ENCODE measurements around the gene MAP3K3. TPM values are rescaled to one million over a fixed set of nuclear protein-coding genes. Genes with fewer than 3 reads are reported as not detected.
"Not testable (repeated sequence)": the region's sequence is repeated elsewhere in the genome, so short reads cannot be mapped to it uniquely, and the experiment has no call there.

MAP3K3 gene

DNA sequence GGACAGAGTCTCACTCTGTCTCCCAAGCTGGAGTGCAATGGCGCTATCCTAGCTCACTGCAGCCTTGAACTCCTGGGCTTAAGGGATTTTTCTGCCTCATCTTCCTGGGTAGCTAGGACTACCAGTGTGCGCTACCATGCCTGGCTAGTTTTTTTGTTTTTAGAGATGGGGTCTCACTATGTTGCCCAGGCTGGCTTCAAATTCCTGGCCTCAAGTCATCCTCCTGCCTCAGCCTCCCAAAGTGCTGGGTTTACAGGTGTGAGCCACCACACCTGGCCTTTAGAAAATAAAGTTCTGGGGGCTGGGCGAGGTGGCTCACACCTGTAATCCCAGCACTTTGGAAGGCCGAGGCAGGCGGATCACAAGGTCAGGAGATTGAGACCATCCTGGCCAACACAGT lies 98.0 kb downstream of the MAP3K3 start:
- H3K9ac ChIP-seq (ENCODE audit: low read depth, low read length); H3K9me3 ChIP-seq (replicated peaks; ENCODE audit: low read length); H3K4me1 ChIP-seq (ENCODE audit: control insufficient read depth, insufficient read depth, low read length); H3K4me2 ChIP-seq (ENCODE audit: low read length); H3K36me3 ChIP-seq (ENCODE audit: insufficient read depth, low read length); H3K4me3 ChIP-seq (ENCODE audit: low read length); H3K27me3 ChIP-seq (ENCODE audit: control insufficient read depth, insufficient read depth, low read length): not testable (repeated sequence)

DNA sequence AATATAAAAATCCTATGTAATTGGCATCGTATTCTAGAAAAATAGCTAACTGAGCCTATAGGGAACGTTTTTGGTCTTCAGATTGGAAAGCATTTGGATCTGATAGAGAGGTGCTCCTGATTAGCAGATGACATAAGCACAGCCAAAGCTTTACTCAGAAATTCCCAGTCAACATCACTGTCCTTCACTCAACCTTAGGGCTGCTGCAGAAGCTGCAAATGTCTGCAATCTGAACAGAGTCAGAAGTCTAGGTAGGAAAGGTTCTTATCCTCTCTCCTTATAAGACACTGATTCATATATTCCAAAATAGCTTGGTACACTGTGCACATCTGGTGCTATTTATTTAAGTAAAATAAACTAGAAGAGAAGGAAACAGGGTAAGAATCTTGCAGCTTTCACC lies 100.2 kb downstream of the MAP3K3 start:
- H3K36me3 ChIP-seq (ENCODE audit: insufficient read depth, low read length): peaks cover 10% of the 10 kb centered on the region

DNA sequence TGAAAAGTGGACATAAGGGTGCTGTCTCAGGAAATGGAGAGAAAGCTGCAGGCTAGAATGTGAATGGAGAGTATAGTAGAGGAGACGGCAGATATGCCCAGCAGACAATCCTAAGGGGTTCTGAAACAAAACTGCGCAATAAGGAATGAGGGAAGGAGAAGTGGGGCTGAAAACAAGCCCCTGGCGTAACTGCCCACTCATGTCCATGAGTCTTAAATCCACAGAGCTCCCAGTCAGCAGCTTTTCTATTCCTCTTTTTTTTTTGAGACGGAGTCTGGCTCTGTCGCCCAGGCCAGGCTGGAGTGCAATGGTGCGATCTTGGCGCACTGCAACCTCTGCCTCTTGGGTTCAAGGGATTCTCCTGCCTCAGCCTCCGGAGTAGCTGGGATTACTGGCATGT lies 113.5 kb downstream of the MAP3K3 start:
- H3K4me3 ChIP-seq (ENCODE audit: low read length): no peak overlapping the region
- H3K9me3 ChIP-seq (replicated peaks; ENCODE audit: low read length): no peaks in the 10 kb centered on the region
- peaks cover 6% of the 10 kb centered on the region for H3K4me1 ChIP-seq (ENCODE audit: control insufficient read depth, insufficient read depth, low read length)
- H3K27me3 ChIP-seq (ENCODE audit: control insufficient read depth, insufficient read depth, low read length): no peaks in the 10 kb centered on the region
- H3K4me2 ChIP-seq (ENCODE audit: low read length): no peak overlapping the region
- H3K9ac ChIP-seq (ENCODE audit: low read depth, low read length): no peak overlapping the region
- no peaks in the 10 kb centered on the region for H3K36me3 ChIP-seq (ENCODE audit: insufficient read depth, low read length)

More for the DNA sequence above, 100.2 kb downstream of the MAP3K3 start:
- H3K4me1 ChIP-seq (ENCODE audit: control insufficient read depth, insufficient read depth, low read length): no peaks in the 10 kb centered on the region
- H3K4me2 ChIP-seq (ENCODE audit: low read length): no peak overlapping the region
- no peaks in the 10 kb centered on the region for H3K27me3 ChIP-seq (ENCODE audit: control insufficient read depth, insufficient read depth, low read length)
- no peaks in the 10 kb centered on the region for H3K9me3 ChIP-seq (replicated peaks; ENCODE audit: low read length)
- H3K9ac ChIP-seq (ENCODE audit: low read depth, low read length): no peak overlapping the region
- no peak overlapping the region for H3K4me3 ChIP-seq (ENCODE audit: low read length)

DNA sequence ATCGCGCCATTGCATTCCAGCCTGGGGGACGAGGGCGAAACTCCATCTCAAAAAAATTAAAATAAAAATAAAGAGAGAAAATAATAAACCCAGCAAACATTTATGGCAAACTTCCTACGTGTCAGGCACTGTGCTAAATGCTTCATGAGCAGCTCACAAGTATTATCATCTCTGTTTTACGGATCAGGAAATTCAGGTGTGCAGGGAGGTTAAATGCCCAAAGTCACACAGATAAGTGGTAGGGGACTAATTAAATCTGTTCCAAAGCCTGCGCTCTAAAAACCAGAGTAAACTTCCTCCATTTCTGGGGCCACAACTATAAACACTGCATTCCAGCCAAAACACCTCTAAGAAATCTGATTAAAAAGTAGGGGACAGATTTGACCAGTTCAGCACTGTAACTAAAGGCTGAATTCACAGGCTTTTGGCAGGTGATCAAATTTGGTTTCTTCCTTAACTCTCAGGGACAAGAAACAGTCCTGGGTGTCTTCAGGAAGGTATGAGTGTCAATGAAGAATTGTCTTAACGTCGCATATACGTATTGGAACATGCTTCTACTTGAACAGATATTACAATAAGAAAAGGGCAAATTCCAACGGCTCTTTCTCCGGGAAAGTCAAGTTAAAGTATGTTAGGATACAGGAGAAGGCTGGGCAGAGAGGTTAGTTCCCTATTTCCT lies 118.4 kb downstream of the MAP3K3 start:
- Histone ChIP-seq H3K4me3 (ENCODE audit: low read length) (peak overlapping the region; percentile 98), H3K9me3 (replicated peaks; ENCODE audit: low read length) (no peaks in the 10 kb centered on the region)

DNA sequence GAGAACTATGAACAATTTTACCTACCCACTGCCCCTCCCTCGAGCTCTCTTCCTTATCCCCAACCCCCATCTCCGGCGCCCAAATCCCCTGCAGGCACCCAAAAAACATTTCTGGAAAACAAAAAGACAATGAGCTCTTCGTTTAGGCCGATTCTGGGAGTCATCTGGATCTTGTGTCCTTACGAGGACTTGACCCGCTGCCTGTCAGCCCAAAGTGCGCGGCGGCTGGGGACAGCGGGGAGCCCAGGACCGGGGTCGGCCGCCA lies 118.9 kb downstream of the MAP3K3 start:
- Histone ChIP-seq H3K4me2 (ENCODE audit: low read length) (peak overlapping the region; percentile 99), H3K27me3 (ENCODE audit: control insufficient read depth, insufficient read depth, low read length) (no peaks in the 10 kb centered on the region), H3K4me1 (ENCODE audit: control insufficient read depth, insufficient read depth, low read length) (peaks cover 9% of the 10 kb centered on the region), H3K36me3 (ENCODE audit: insufficient read depth, low read length) (peaks cover 11% of the 10 kb centered on the region), H3K9me3 (replicated peaks; ENCODE audit: low read length) (no peaks in the 10 kb centered on the region), H3K9ac (ENCODE audit: low read depth, low read length) (peak overlapping the region; percentile 94), H3K4me3 (ENCODE audit: low read length) (peak overlapping the region; percentile 98)

More for the DNA sequence above, 118.4 kb downstream of the MAP3K3 start:
- H3K36me3 ChIP-seq (ENCODE audit: insufficient read depth, low read length): peaks cover 6% of the 10 kb centered on the region
- H3K4me2 ChIP-seq (ENCODE audit: low read length): peak overlapping the region; percentile 99
- no peaks in the 10 kb centered on the region for H3K27me3 ChIP-seq (ENCODE audit: control insufficient read depth, insufficient read depth, low read length)
- peak overlapping the region; percentile 94 for H3K9ac ChIP-seq (ENCODE audit: low read depth, low read length)
- peaks cover 9% of the 10 kb centered on the region for H3K4me1 ChIP-seq (ENCODE audit: control insufficient read depth, insufficient read depth, low read length)

DNA sequence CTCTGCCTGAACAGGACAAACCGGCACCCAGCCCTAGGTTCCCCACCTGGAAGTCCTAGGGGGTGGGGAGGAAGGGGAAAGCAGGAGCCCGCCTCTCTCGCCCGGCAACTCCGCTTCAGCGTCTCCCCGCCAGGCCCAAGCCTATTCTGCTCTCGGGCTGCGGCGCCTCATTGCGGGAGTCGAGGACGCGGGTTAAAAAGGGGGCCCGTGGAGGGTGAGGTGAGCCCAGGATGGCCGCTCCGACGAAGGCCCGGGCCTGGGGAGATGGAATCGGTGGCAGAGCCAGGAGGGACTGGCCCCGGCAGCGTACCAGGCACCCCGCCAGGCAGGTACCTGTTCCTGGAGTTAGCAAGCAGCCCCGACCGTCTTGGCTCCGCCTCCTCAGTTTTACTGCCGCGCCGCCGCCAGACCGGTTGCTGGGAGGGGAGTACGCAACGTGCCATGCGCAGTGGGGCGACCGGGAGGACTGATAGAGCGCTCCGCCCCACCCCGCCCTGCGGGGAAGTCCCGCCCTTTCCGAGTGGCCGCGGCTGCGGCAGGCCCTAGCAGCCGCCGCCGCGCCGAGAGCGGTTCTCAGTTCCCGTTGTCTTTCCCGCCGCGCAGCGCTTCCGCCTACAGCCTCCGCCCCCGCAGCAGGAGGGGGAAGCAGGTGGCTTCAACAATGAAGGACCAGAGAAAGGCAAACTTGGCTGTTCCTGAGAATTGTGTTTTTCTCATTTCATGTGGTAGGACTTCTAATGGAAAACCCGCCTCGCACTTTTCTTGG lies 119.4 kb downstream of the MAP3K3 start, which contains the start of gene STRADA:
STRADA (minus strand) TSS at position 392 of the 766 bp plus-strand sequence. CDS start 13,430 bp downstream, outside the sequence.
- peaks cover 15% of the 10 kb centered on the region for H3K36me3 ChIP-seq (ENCODE audit: insufficient read depth, low read length)
- H3K9ac ChIP-seq (ENCODE audit: low read depth, low read length): peak within 1 kb of the TSS; percentile 94
- peak within 1 kb of the TSS; percentile 98 for H3K4me3 ChIP-seq (ENCODE audit: low read length)
- H3K27me3 ChIP-seq (ENCODE audit: control insufficient read depth, insufficient read depth, low read length): no peaks in the 10 kb centered on the region
- no peaks in the 10 kb centered on the region for H3K9me3 ChIP-seq (replicated peaks; ENCODE audit: low read length)
- peaks cover 9% of the 10 kb centered on the region for H3K4me1 ChIP-seq (ENCODE audit: control insufficient read depth, insufficient read depth, low read length)
- peak within 1 kb of the TSS; percentile 99 for H3K4me2 ChIP-seq (ENCODE audit: low read length)

Small RNAs within 50 kb of the gene (small RNA-seq; reads per million reads assigned to genes)
- gene RNU6-288P: not detected

Measured in skeletal muscle satellite cell (primary cell).